Adipocyte (in vitro differentiated cells): ENCODE results near the gene PCYT2.

Experiments
- DNase-seq: peaks from one replicate; pipeline ENCODE4 v3.0.0-alpha.2; 2015; ENCODE audit warnings: low read depth
- H3K27me3 ChIP-seq: replicated peaks from 2 replicates; pipeline ENCODE4 v1.7.0; 2013; ENCODE audit warnings: mild to moderate bottlenecking, low read length, moderate library complexity; ENCODE audit not compliant: control insufficient read depth, insufficient read depth
- H3K36me3 ChIP-seq: 2 replicates; pipeline ENCODE4 v1.7.0; 2013; ENCODE audit warnings: low read length, mild to moderate bottlenecking, moderate library complexity; ENCODE audit not compliant: control insufficient read depth, insufficient read depth, severe bottlenecking
- H3K4me1 ChIP-seq: 2 replicates; pipeline ENCODE4 v1.7.0; 2013; ENCODE audit warnings: mild to moderate bottlenecking, low read length, moderate library complexity; ENCODE audit not compliant: control insufficient read depth, insufficient read depth
- H3K4me3 ChIP-seq: 2 replicates; pipeline ENCODE4 v1.7.0; 2013; ENCODE audit warnings: mild to moderate bottlenecking, low read length, moderate library complexity
- H3K9ac ChIP-seq: 2 replicates; pipeline ENCODE4 v1.7.0; 2013; ENCODE audit warnings: mild to moderate bottlenecking, low read length, moderate library complexity
- H3K9me3 ChIP-seq: 2 replicates; pipeline ENCODE4 v1.7.0; 2013; ENCODE audit warnings: mild to moderate bottlenecking, low read length, moderate library complexity; ENCODE audit not compliant: control insufficient read depth

The PCYT2 gene

GRCh38 chr17:81906476-81907218, 4.6 kb downstream of the PCYT2 start:
- no peak overlapping the region for H3K9ac ChIP-seq
- no peak overlapping the region for H3K4me3 ChIP-seq
- H3K9me3 ChIP-seq = no peaks in the 10 kb centered on the region
- DNase-seq = no peak
- H3K36me3 ChIP-seq = peaks cover 57% of the 10 kb centered on the region
- H3K27me3 ChIP-seq = no peaks in the 10 kb centered on the region
- H3K4me1 ChIP-seq = peaks cover 13% of the 10 kb centered on the region

GRCh38 chr17:81905993-81906392, 5.2 kb downstream of the PCYT2 start:
- peaks cover 57% of the 10 kb centered on the region for H3K36me3 ChIP-seq
- H3K9ac ChIP-seq = no peak overlapping the region
- peaks cover 13% of the 10 kb centered on the region for H3K4me1 ChIP-seq
- H3K27me3 ChIP-seq = no peaks in the 10 kb centered on the region
- no peak overlapping the region for H3K4me3 ChIP-seq
- H3K9me3 ChIP-seq = no peaks in the 10 kb centered on the region
- DNase-seq = no peak

- Histone ChIP-seq H3K27me3 (no peaks in the 10 kb centered on the region), H3K9me3 (no peaks in the 10 kb centered on the region), H3K4me3 (no peak overlapping the region), H3K36me3 (peaks cover 57% of the 10 kb centered on the region), H3K4me1 (peaks cover 13% of the 10 kb centered on the region), H3K9ac (no peak overlapping the region)
- DNase-seq = no peak
Observed at GRCh38 chr17:81905424-81905875, 5.7 kb downstream of the PCYT2 start.

- no peak overlapping the region for H3K4me3 ChIP-seq
- peaks cover 57% of the 10 kb centered on the region for H3K36me3 ChIP-seq
- peaks cover 8% of the 10 kb centered on the region for H3K4me1 ChIP-seq
- no peak overlapping the region for H3K9ac ChIP-seq
- DNase-seq = no peak
- H3K9me3 ChIP-seq = no peaks in the 10 kb centered on the region
- H3K27me3 ChIP-seq = no peaks in the 10 kb centered on the region
Observed at GRCh38 chr17:81904600-81905423, 6.4 kb downstream of the PCYT2 start.

GRCh38 chr17:81903896-81904599, 7.2 kb downstream of the PCYT2 start:
- H3K36me3 ChIP-seq = peaks cover 54% of the 10 kb centered on the region
- no peak for DNase-seq
- no peak overlapping the region for H3K4me3 ChIP-seq
- peaks cover under 1% of the 10 kb centered on the region for H3K4me1 ChIP-seq
- H3K9me3 ChIP-seq = no peaks in the 10 kb centered on the region
- no peak overlapping the region for H3K9ac ChIP-seq
- no peaks in the 10 kb centered on the region for H3K27me3 ChIP-seq

GRCh38 chr17:81903415-81903831, 7.8 kb downstream of the PCYT2 start:
- no peaks in the 10 kb centered on the region for H3K9me3 ChIP-seq
- no peaks in the 10 kb centered on the region for H3K27me3 ChIP-seq
- H3K4me1 ChIP-seq = peaks cover 3% of the 10 kb centered on the region
- H3K36me3 ChIP-seq = peaks cover 53% of the 10 kb centered on the region
- no peak overlapping the region for H3K4me3 ChIP-seq
- H3K9ac ChIP-seq = no peak overlapping the region
- no peak for DNase-seq

GRCh38 chr17:81902653-81903414, 8.4 kb downstream of the PCYT2 start:
- no peaks in the 10 kb centered on the region for H3K27me3 ChIP-seq
- peak overlapping the region; percentile 49 for H3K9ac ChIP-seq
- no peaks in the 10 kb centered on the region for H3K9me3 ChIP-seq
- no peak for DNase-seq
- peaks cover 55% of the 10 kb centered on the region for H3K36me3 ChIP-seq
- H3K4me1 ChIP-seq = peaks cover 8% of the 10 kb centered on the region
- H3K4me3 ChIP-seq = no peak overlapping the region

- Histone ChIP-seq H3K9me3 (no peaks in the 10 kb centered on the region), H3K4me3 (no peak within 1 kb of the TSS), H3K4me1 (peaks cover 8% of the 10 kb centered on the region), H3K9ac (peak within 1 kb of the TSS; percentile 49), H3K27me3 (no peaks in the 10 kb centered on the region), H3K36me3 (peaks cover 54% of the 10 kb centered on the region)
- DNase-seq = peak; percentile 47
Observed at GRCh38 chr17:81902023-81902652, 9.1 kb downstream of the PCYT2 start, which contains the start of gene NPB. Gene NPB, plus strand, starts transcription at chr17:81902238. Its CDS starts 40 bp downstream, at chr17:81902278.

GRCh38 chr17:81901167-81902022, 9.8 kb downstream of the PCYT2 start:
- H3K4me3 ChIP-seq = no peak overlapping the region

More at GRCh38 chr17:81901167-81902022, 9.8 kb downstream of the PCYT2 start:
- Histone ChIP-seq H3K36me3 (peaks cover 47% of the 10 kb centered on the region), H3K9me3 (no peaks in the 10 kb centered on the region), H3K27me3 (no peaks in the 10 kb centered on the region), H3K4me1 (peaks cover 8% of the 10 kb centered on the region), H3K9ac (no peak overlapping the region)
- no peak for DNase-seq
